K562 (cell line): Measurements from ENCODE around the gene ZNF581. TPM values are rescaled to one million over a fixed set of nuclear protein-coding genes. Genes with fewer than 3 reads are reported as not detected.

ENCODE experiments used
- CEBPB ChIP-seq: fragments of 450-650 bp; IDR thresholded peaks from 2 replicates; pipeline ENCODE4 v1.6.1; 2016; ENCODE audit warnings: missing genetic modification characterization, missing compliant biosample characterization
- HDGF ChIP-seq: fragments of 450-650 bp; IDR thresholded peaks from 2 replicates; pipeline ENCODE4 v1.6.1; 2016
- HEY1 ChIP-seq: fragments of 250-450 bp; sonication (Bioruptor Pico); IDR thresholded peaks from 2 replicates; pipeline ENCODE4 v1.5.0; 2020; ENCODE audit warnings: mild to moderate bottlenecking, moderate library complexity, borderline replicate concordance
- HMG20A ChIP-seq: fragments of 450-650 bp; formaldehyde crosslinking; conservative IDR thresholded peaks from 2 replicates; pipeline ENCODE4 v1.4.0; 2020; ENCODE audit warnings: mild to moderate bottlenecking, mixed read lengths
- HOMEZ ChIP-seq: fragments of 250-450 bp; sonication (Bioruptor Pico); IDR thresholded peaks from 2 replicates; pipeline ENCODE4 v1.4.0; 2020; ENCODE audit warnings: mild to moderate bottlenecking, moderate library complexity
- JUND ChIP-seq, 2 experiments: IDR thresholded peaks; 2 replicates in 1 of 2; 3 replicates in 1 of 2; pipeline ENCODE4 v1.6.1; 2011; ENCODE audit warnings: borderline replicate concordance in 2 of 2, low read depth in 2 of 2, low read length in 2 of 2, improper control_type of control experiment in 1 of 2, missing biosample characterization in 1 of 2, missing genetic modification characterization in 1 of 2, missing genetic modification reagents in 1 of 2
- MXI1 ChIP-seq: IDR thresholded peaks from 2 replicates; pipeline ENCODE4 v1.6.1; 2011; ENCODE audit warnings: low read depth, mild to moderate bottlenecking, improper control_type of control experiment, low read length
- NFATC3 ChIP-seq: fragments of 450-650 bp; IDR thresholded peaks from 2 replicates; pipeline ENCODE4 v1.6.1; 2017; ENCODE audit warnings: mild to moderate bottlenecking
- NR4A1 ChIP-seq, 2 experiments: fragments of 250-450 bp in 1 of 2; fragments of 450-650 bp in 1 of 2; sonication (Bioruptor Pico) in 1 of 2; IDR thresholded peaks; 2 replicates each; pipeline versions ENCODE4 v1.4.0 to v1.6.1; 2016 to 2020; ENCODE audit warnings: mild to moderate bottlenecking in 2 of 2, missing compliant biosample characterization in 1 of 2, missing genetic modification characterization in 1 of 2, moderate library complexity in 1 of 2
- POU5F1 ChIP-seq: fragments of 150-350 bp; IDR thresholded peaks from 2 replicates; pipeline ENCODE4 v1.6.1; 2014; ENCODE audit warnings: borderline replicate concordance, low read length, low read depth, mild to moderate bottlenecking; ENCODE audit not compliant: partially characterized antibody
- PTBP1 ChIP-seq: fragments of 200-400 bp; formaldehyde crosslinking; IDR thresholded peaks from 2 replicates; pipeline ENCODE4 v1.6.1; 2017; ENCODE audit warnings: low read depth, low read length
- RBFOX2 ChIP-seq: fragments of 200-400 bp; formaldehyde crosslinking; IDR thresholded peaks from 2 replicates; pipeline ENCODE4 v1.6.1; 2017; ENCODE audit warnings: low read depth, mild to moderate bottlenecking, low read length, moderate library complexity
- SIN3B ChIP-seq: fragments of 450-650 bp; IDR thresholded peaks from 2 replicates; pipeline ENCODE4 v1.6.1; 2017; ENCODE audit warnings: low read depth, mild to moderate bottlenecking, moderate library complexity
- SP1 ChIP-seq: sonication (generic); formaldehyde crosslinking; IDR thresholded peaks from 2 replicates; pipeline ENCODE4 v1.8.1; 2022; ENCODE audit warnings: mild to moderate bottlenecking, missing genetic modification reagents
- SRSF1 ChIP-seq: fragments of 200-400 bp; formaldehyde crosslinking; IDR thresholded peaks from 2 replicates; pipeline ENCODE4 v1.6.1; 2017; ENCODE audit warnings: mild to moderate bottlenecking, low read depth, low read length, moderate library complexity
- TARDBP ChIP-seq: fragments of 450-650 bp; IDR thresholded peaks from 2 replicates; pipeline ENCODE4 v1.6.1; 2016
- THRA ChIP-seq: fragments of 450-650 bp; IDR thresholded peaks from 2 replicates; pipeline ENCODE4 v1.6.1; 2017; ENCODE audit warnings: mild to moderate bottlenecking, moderate library complexity
- ZNF175 ChIP-seq: fragments of 200-800 bp; sonication (Bioruptor generic); IDR thresholded peaks from 2 replicates; pipeline ENCODE4 v1.6.1; 2016; ENCODE audit warnings: low read depth, mild to moderate bottlenecking, missing genetic modification characterization, missing compliant biosample characterization
- ZNF239 ChIP-seq: fragments of 250-450 bp; sonication (Bioruptor Pico); IDR thresholded peaks from 2 replicates; pipeline ENCODE4 v1.4.0; 2020; ENCODE audit warnings: mild to moderate bottlenecking
- ZNF311 ChIP-seq: fragments of 250-450 bp; sonication (Bioruptor Pico); IDR thresholded peaks from 2 replicates; pipeline ENCODE4 v1.4.0; 2020; ENCODE audit warnings: mild to moderate bottlenecking, moderate library complexity
- ZNF436 ChIP-seq: fragments of 250-450, 450-650 bp; sonication (Bioruptor Pico); formaldehyde crosslinking; IDR thresholded peaks from 2 replicates; pipeline ENCODE4 v1.7.0; 2020; ENCODE audit warnings: mild to moderate bottlenecking
- polyA plus RNA-seq, 8 experiments: library from polyadenylated mRNA; depleted of rRNA in 4 of 8; stranded (reverse) in 5 of 8; unstranded in 3 of 8; fragments of >200 nt; fragmentation: Nextera tagmentation in 2 of 8; fragmentation: Illumina TruSeq in 1 of 8; extraction: Ambion mirVana in 2 of 8; extraction: Trizol in 1 of 8; gene quantifications; 2 replicates each; pipeline versions ENCODE4 v1.2.1 to v1.2.3, GENCODE V29; 2011 to 2014; ENCODE audit warnings: inconsistent platforms in 1 of 8, missing spikeins in 1 of 8
- total RNA-seq, 7 experiments: library from RNA; depleted of rRNA in 6 of 7; stranded (reverse); fragments of >200 nt in 6 of 7; fragmentation: Illumina TruSeq in 2 of 7; extraction: Trizol in 2 of 7; gene quantifications; 2 replicates each; pipeline versions ENCODE4 v1.2.1 to v1.2.3, GENCODE V29; 2011 to 2021; ENCODE audit warnings: low replicate concordance in 1 of 7
- TF ChIP-seq, protein P1 (sequence below): fragments of 250-450 bp; sonication (Bioruptor Pico); IDR thresholded peaks from 2 replicates; pipeline ENCODE4 v1.8.0; 2021; ENCODE audit warnings: moderate library complexity, mild to moderate bottlenecking, inconsistent platforms

ZNF581 gene
- total and polyA plus RNA-seq, 9 of the 15 experiments (the other 6 are each of a cell fraction or from before 2014, with no cell fraction given), result 2.4 to 39.4 (median 15.4) TPM

DNA sequence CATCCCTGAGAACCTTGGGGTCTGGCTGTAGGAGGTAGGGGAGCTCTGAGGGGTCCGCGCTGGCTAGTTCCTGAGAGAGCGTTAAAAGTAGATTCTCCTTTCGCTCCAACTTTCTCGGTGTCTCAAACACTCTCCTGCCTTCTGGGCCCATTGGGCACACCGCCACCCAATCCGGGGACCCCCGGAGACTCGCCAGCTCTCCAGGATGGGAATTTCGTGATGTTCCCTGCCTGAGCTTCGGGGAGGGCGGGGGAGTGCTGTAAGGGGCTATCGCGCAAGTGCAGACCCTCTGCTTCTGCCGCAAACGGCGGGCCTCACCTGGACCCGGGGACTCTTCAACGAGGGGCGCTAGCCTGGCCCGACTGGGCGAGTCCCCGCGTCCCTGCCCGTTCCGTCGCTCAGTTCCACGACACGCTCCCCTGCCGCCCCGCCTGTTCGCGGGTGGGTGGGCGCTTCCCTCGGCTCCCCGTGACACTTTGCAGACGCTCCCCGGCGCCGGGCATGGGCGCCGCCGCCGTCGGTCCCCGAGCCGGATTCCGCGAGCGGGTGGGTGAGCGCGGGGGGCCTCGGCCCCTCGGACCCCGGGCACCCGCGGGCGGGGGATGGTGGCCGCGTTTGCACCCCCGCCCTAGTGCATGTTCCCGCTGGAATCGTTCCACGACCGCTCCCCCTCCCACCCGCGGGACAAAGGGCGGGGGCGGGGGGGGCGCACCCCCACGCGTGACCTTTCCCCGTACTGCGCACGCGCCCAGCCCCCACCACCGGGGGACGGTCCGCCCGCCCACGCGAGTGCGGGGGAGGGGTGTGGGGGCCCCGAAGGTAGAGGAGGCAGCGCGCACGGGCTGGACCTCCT, 4.5 kb downstream of the ZNF581 start, which contains the start of gene CCDC106 (continued):
- TF ChIP-seq HEY1 (no peak), HOMEZ (CRISPR knock-in tag) (no peak), SP1 (CRISPR knock-in tag) (peak; percentile 86), ZNF239 (CRISPR knock-in tag) (no peak), PTBP1 (0 out of 2 replicates have a peak, but pooled peaks have one; percentile 21), CEBPB (no peak), NFATC3 (no peak), POU5F1 (no peak), NR4A1 (CRISPR knock-in tag; IDR thresholded peaks at IDR 0.05) (no peak), NR4A1 (tag; IDR thresholded peaks at IDR 0.05) (peak; percentile 39; the same call in 1 of the 2 replicates), ZNF311 (CRISPR knock-in tag) (no peak), SIN3B (peak; percentile 42; the same call in 1 of the 2 replicates), ZNF175 (CRISPR knock-in tag) (no peak), HMG20A (no peak), SRSF1 (no peak), MXI1 (no peak), JUND (IDR thresholded peaks at IDR 0.05; ENCODE audit: borderline replicate concordance, low read depth, low read length) (0 out of 2 replicates have a peak, but pooled peaks have one; percentile 3), JUND (tag; IDR thresholded peaks at IDR 0.05; ENCODE audit: borderline replicate concordance, low read depth, low read length) (no peak), HDGF (no peak), THRA (no peak), ZNF436 (CRISPR knock-in tag) (no peak), RBFOX2 (peak; percentile 71), TARDBP (peak; percentile 98)
- TF ChIP-seq, protein P1, sequence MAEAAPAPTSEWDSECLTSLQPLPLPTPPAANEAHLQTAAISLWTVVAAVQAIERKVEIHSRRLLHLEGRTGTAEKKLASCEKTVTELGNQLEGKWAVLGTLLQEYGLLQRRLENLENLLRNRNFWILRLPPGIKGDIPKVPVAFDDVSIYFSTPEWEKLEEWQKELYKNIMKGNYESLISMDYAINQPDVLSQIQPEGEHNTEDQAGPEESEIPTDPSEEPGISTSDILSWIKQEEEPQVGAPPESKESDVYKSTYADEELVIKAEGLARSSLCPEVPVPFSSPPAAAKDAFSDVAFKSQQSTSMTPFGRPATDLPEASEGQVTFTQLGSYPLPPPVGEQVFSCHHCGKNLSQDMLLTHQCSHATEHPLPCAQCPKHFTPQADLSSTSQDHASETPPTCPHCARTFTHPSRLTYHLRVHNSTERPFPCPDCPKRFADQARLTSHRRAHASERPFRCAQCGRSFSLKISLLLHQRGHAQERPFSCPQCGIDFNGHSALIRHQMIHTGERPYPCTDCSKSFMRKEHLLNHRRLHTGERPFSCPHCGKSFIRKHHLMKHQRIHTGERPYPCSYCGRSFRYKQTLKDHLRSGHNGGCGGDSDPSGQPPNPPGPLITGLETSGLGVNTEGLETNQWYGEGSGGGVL, result no peak
